Measurements from ENCODE around the gene ATG101. TPM values are rescaled to one million over a fixed set of nuclear protein-coding genes. Genes with fewer than 3 reads are reported as not detected.

ATG101 gene
- total and polyA plus RNA-seq, 2 of the 8 experiments (the other 6 are each of a cell fraction or from before 2014, with no cell fraction given), result 49.8 to 55.9 TPM

DNA sequence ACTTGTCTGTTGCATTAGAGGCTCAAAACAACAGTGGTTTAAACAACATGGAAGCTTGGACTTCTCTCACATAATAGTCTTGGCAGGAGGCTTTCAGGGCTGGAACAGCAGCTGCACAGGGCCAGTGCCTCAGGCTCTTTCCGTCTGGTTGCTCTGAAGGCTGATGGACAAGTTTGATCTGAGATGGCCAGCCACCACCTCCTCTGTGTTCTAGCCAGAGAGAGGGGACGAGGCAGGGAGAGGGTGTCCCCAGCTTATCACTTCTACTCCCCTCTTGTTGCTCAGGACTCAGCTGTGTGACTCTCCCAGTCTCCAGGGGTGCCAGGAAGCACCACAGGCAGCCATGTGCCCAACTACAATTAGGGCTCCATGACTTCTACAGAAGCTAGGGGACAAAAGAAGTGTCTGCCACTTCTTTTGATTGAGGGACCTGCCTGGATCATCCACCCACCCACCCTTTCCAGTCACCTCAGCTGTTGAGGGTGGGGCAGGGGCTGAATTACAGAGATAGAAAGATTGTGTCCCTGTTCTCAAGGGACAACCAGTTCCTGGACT lies 56.3 kb downstream of the ATG101 start (continued):
- TF ChIP-seq PHF8 (conservative IDR thresholded peaks at IDR 0.05; ENCODE audit: low read depth, low read length) (no peak), CHD1 (IDR thresholded peaks at IDR 0.05; ENCODE audit: low read depth, low read length) (no peak), TEAD4 (IDR thresholded peaks at IDR 0.05; ENCODE audit: low read depth, low read length) (no peak), GABPA (IDR thresholded peaks at IDR 0.05; ENCODE audit: borderline replicate concordance, insufficient read depth, low read length) (no peak), SIN3A (conservative IDR thresholded peaks at IDR 0.05 in 1 of 2, IDR thresholded peaks at IDR 0.05 in 1 of 2; ENCODE audit: low read depth in 1 of 2, low read length in 2 of 2) (no peak)
- TF ChIP-seq, protein P1, sequence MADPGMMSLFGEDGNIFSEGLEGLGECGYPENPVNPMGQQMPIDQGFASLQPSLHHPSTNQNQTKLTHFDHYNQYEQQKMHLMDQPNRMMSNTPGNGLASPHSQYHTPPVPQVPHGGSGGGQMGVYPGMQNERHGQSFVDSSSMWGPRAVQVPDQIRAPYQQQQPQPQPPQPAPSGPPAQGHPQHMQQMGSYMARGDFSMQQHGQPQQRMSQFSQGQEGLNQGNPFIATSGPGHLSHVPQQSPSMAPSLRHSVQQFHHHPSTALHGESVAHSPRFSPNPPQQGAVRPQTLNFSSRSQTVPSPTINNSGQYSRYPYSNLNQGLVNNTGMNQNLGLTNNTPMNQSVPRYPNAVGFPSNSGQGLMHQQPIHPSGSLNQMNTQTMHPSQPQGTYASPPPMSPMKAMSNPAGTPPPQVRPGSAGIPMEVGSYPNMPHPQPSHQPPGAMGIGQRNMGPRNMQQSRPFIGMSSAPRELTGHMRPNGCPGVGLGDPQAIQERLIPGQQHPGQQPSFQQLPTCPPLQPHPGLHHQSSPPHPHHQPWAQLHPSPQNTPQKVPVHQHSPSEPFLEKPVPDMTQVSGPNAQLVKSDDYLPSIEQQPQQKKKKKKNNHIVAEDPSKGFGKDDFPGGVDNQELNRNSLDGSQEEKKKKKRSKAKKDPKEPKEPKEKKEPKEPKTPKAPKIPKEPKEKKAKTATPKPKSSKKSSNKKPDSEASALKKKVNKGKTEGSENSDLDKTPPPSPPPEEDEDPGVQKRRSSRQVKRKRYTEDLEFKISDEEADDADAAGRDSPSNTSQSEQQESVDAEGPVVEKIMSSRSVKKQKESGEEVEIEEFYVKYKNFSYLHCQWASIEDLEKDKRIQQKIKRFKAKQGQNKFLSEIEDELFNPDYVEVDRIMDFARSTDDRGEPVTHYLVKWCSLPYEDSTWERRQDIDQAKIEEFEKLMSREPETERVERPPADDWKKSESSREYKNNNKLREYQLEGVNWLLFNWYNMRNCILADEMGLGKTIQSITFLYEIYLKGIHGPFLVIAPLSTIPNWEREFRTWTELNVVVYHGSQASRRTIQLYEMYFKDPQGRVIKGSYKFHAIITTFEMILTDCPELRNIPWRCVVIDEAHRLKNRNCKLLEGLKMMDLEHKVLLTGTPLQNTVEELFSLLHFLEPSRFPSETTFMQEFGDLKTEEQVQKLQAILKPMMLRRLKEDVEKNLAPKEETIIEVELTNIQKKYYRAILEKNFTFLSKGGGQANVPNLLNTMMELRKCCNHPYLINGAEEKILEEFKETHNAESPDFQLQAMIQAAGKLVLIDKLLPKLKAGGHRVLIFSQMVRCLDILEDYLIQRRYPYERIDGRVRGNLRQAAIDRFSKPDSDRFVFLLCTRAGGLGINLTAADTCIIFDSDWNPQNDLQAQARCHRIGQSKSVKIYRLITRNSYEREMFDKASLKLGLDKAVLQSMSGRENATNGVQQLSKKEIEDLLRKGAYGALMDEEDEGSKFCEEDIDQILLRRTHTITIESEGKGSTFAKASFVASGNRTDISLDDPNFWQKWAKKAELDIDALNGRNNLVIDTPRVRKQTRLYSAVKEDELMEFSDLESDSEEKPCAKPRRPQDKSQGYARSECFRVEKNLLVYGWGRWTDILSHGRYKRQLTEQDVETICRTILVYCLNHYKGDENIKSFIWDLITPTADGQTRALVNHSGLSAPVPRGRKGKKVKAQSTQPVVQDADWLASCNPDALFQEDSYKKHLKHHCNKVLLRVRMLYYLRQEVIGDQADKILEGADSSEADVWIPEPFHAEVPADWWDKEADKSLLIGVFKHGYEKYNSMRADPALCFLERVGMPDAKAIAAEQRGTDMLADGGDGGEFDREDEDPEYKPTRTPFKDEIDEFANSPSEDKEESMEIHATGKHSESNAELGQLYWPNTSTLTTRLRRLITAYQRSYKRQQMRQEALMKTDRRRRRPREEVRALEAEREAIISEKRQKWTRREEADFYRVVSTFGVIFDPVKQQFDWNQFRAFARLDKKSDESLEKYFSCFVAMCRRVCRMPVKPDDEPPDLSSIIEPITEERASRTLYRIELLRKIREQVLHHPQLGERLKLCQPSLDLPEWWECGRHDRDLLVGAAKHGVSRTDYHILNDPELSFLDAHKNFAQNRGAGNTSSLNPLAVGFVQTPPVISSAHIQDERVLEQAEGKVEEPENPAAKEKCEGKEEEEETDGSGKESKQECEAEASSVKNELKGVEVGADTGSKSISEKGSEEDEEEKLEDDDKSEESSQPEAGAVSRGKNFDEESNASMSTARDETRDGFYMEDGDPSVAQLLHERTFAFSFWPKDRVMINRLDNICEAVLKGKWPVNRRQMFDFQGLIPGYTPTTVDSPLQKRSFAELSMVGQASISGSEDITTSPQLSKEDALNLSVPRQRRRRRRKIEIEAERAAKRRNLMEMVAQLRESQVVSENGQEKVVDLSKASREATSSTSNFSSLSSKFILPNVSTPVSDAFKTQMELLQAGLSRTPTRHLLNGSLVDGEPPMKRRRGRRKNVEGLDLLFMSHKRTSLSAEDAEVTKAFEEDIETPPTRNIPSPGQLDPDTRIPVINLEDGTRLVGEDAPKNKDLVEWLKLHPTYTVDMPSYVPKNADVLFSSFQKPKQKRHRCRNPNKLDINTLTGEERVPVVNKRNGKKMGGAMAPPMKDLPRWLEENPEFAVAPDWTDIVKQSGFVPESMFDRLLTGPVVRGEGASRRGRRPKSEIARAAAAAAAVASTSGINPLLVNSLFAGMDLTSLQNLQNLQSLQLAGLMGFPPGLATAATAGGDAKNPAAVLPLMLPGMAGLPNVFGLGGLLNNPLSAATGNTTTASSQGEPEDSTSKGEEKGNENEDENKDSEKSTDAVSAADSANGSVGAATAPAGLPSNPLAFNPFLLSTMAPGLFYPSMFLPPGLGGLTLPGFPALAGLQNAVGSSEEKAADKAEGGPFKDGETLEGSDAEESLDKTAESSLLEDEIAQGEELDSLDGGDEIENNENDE (IDR thresholded peaks at IDR 0.05; ENCODE audit: insufficient replicate concordance, low read length), result no peak

All from H1 (cell line).